Calu3 (cell line): ENCODE data around the gene ASAP2. TPM values are rescaled to one million over a fixed set of nuclear protein-coding genes. Genes with fewer than 3 reads are reported as not detected.

ENCODE experiments used
- BruUV-seq: library from RNA; stranded (reverse); fragments of 400-500 nt; replicated peaks from 2 replicates; lab custom pipeline; 2021; lab: Mats Ljungman, UMichigan
- CTCF ChIA-PET: fragments of 300-600 bp; sonication (Branson Sonifier 250); formaldehyde crosslinking; loops from one replicate; lab custom pipeline; 2022; ENCODE audit warnings: antibody characterized with exemption; lab: Charles Lee
- DNase-seq: peaks from one replicate; pipeline ENCODE4 v3.0.0; 2022
- H3K27ac Mint-ChIP-seq: one replicate; pipeline ENCODE4 v1.8.0; 2022; ENCODE audit warnings: mixed read lengths; ENCODE audit not compliant: unreplicated experiment
- H3K27me3 Mint-ChIP-seq: one replicate; pipeline ENCODE4 v1.8.0; 2022; ENCODE audit warnings: mixed read lengths; ENCODE audit not compliant: unreplicated experiment
- H3K36me3 Mint-ChIP-seq: one replicate; pipeline ENCODE4 v1.8.0; 2022; ENCODE audit warnings: mild to moderate bottlenecking, moderate library complexity, mixed read lengths; ENCODE audit not compliant: insufficient read depth, unreplicated experiment
- H3K4me1 Mint-ChIP-seq: one replicate; pipeline ENCODE4 v1.8.0; 2022; ENCODE audit warnings: mild to moderate bottlenecking, low read depth, mixed read lengths; ENCODE audit not compliant: unreplicated experiment
- H3K4me3 Mint-ChIP-seq: one replicate; pipeline ENCODE4 v1.8.0; 2022; ENCODE audit warnings: mild to moderate bottlenecking, low read depth, moderate library complexity, mixed read lengths; ENCODE audit not compliant: unreplicated experiment
- H3K9me3 Mint-ChIP-seq: one replicate; pipeline ENCODE4 v1.8.0; 2022; ENCODE audit warnings: low read depth, mixed read lengths; ENCODE audit not compliant: unreplicated experiment
- CTCF ChIP-seq: fragments of 200-600 bp; IDR thresholded peaks from one replicate; pipeline ENCODE4 v1.8.0; 2022; ENCODE audit warnings: antibody characterized with exemption; ENCODE audit not compliant: unreplicated experiment
- intact Hi-C: fragments of 100-400 bp; cut with micrococcal nuclease; formaldehyde crosslinking; loops from one replicate; pipeline ENCODE4 v1.10.0; 2022; ENCODE audit not compliant: unreplicated experiment
- total RNA-seq: library from RNA; stranded (reverse); gene quantifications from 2 replicates; pipeline ENCODE4 v1.2.3, GENCODE V29; 2022

ASAP2 gene
- total RNA-seq, 1 experiment from 2014 or later, result 78.6 TPM

DNA sequence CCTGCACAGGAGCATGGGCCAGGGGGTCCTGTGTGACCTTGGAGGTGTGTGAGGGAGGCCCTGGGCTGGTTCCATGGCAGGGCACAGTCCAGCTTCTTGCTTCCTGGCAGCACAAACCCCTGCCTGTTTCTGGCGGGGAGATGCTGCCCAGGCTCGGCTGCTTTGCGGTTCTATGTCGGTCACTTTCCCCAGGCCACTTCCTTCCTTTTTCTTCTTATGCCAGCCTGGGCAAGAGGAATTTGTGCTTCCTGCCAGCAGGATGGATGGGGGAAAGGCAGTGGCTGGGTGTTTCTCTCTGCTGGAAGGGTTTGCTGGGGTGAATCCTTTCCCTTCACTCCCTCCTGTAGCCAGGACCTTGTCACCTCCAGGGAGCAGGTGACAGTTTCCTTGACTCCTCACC is 24.3 kb downstream of the ASAP2 start:
- intact Hi-C loops, result loop anchor here (2.0 to 5.0 kb wide), 2 partner anchors 89 to 102 kb away; no protein-coding TSS in a partner anchor
- peak overlapping the region; percentile 23 for H3K4me3 Mint-ChIP-seq
- H3K4me1 Mint-ChIP-seq, result peaks cover 88% of the 10 kb centered on the region
- H3K36me3 Mint-ChIP-seq, result peaks cover 37% of the 10 kb centered on the region
- CTCF ChIA-PET, result interaction anchor here (1.2 to 3.0 kb wide), 3 partner anchors 22 to 103 kb away, joined by 3 to 8 read pairs (median 7); no protein-coding TSS in a partner anchor
- TF ChIP-seq CTCF, result no peak
- H3K27me3 Mint-ChIP-seq, result no peaks in the 10 kb centered on the region
- peak overlapping the region; percentile 9 for H3K27ac Mint-ChIP-seq
- no peak for DNase-seq
- no TSS peak for BruUV-seq
- H3K9me3 Mint-ChIP-seq, result no peaks in the 10 kb centered on the region

GRCh38 chr2:9231291-9232165 is 24.9 kb downstream of the ASAP2 start:
- peak; percentile 72 for DNase-seq
- intact Hi-C loops, result loop anchor here (2.0 to 5.0 kb wide), 2 partner anchors 89 to 101 kb away; no protein-coding TSS in a partner anchor
- Mint-ChIP-seq H3K9me3 (no peaks in the 10 kb centered on the region), H3K4me3 (peak overlapping the region; percentile 23), H3K36me3 (peaks cover 37% of the 10 kb centered on the region), H3K4me1 (peaks cover 91% of the 10 kb centered on the region), H3K27ac (peak overlapping the region; percentile 9), H3K27me3 (no peaks in the 10 kb centered on the region)
- no TSS peak for BruUV-seq
- no peak for TF ChIP-seq CTCF
- CTCF ChIA-PET, result interaction anchor here (0.5 to 3.0 kb wide), 4 partner anchors 23 to 677 kb away, joined by 3 to 8 read pairs (median 5); no protein-coding TSS in a partner anchor

- H3K27me3 Mint-ChIP-seq, result no peaks in the 10 kb centered on the region
- CTCF ChIA-PET, result interaction anchor here (0.5 to 3.0 kb wide), 3 partner anchors 24 to 676 kb away, joined by 3 to 8 read pairs (median 7); no protein-coding TSS in a partner anchor
- H3K36me3 Mint-ChIP-seq, result peaks cover 37% of the 10 kb centered on the region
- intact Hi-C loops, result loop anchor here (5.0 kb wide), 1 partner anchor 90 kb away; no protein-coding TSS in a partner anchor
- peak overlapping the region; percentile 9 for H3K27ac Mint-ChIP-seq
- no peaks in the 10 kb centered on the region for H3K9me3 Mint-ChIP-seq
- peaks cover 92% of the 10 kb centered on the region for H3K4me1 Mint-ChIP-seq
- no peak for DNase-seq
- BruUV-seq, result no TSS peak
- peak overlapping the region; percentile 23 for H3K4me3 Mint-ChIP-seq
- TF ChIP-seq CTCF, result no peak
Measured at GRCh38 chr2:9232166-9232479, 25.5 kb downstream of the ASAP2 start.

GRCh38 chr2:9232886-9233285 is 26.3 kb downstream of the ASAP2 start:
- no peak for DNase-seq

More at GRCh38 chr2:9232886-9233285, 26.3 kb downstream of the ASAP2 start:
- Mint-ChIP-seq H3K4me3 (no peak overlapping the region), H3K4me1 (peaks cover 92% of the 10 kb centered on the region), H3K9me3 (no peaks in the 10 kb centered on the region), H3K27ac (peak overlapping the region; percentile 9), H3K36me3 (peaks cover 39% of the 10 kb centered on the region), H3K27me3 (no peaks in the 10 kb centered on the region)
- TF ChIP-seq CTCF, result no peak
- CTCF ChIA-PET, result interaction anchor here (2.1 to 3.0 kb wide), 2 partner anchors 91 to 101 kb away, joined by 8 read pairs; no protein-coding TSS in a partner anchor
- intact Hi-C loops, result loop anchor here (5.0 kb wide), 1 partner anchor 91 kb away; no protein-coding TSS in a partner anchor
- no TSS peak for BruUV-seq
